ENCODE data around the gene ASAP2. TPM values are rescaled to one million over a fixed set of nuclear protein-coding genes. Genes with fewer than 3 reads are reported as not detected.

Gene ASAP2
- polyA plus RNA-seq, 2 donors, result 4.0 to 5.3 TPM

GRCh38 chr2:9355716-9356115 is 149.1 kb downstream of the ASAP2 start:
- H3K4me3 ChIP-seq (ENCODE audit: low read depth in 1 of 2, low read length in 2 of 2), result no peak overlapping the region
- no peak overlapping the region for H3K27ac ChIP-seq (ENCODE audit: low read depth in 2 of 2, low read length in 1 of 2)
- WGBS, 2 donors, result 77 to 79% methylated on average over 4 of the region's 4 CpGs
- no peaks in the 10 kb centered on the region for H3K9me3 ChIP-seq (ENCODE audit: control insufficient read depth in 2 of 2, insufficient read depth in 1 of 2, low read depth in 1 of 2, low read length in 1 of 2)
- H3K36me3 ChIP-seq (ENCODE audit: control insufficient read depth in 2 of 2, insufficient read depth in 2 of 2, low read length in 1 of 2), result peaks cover 3 to 10% of the 10 kb centered on the region in 2 donors
- no peaks in the 10 kb centered on the region for H3K4me1 ChIP-seq (ENCODE audit: control insufficient read depth in 2 of 2, insufficient read depth in 2 of 2, low read length in 1 of 2)
- H3K27me3 ChIP-seq (ENCODE audit: control insufficient read depth in 1 of 2, insufficient read depth in 2 of 2, low read length in 2 of 2), result no peaks in the 10 kb centered on the region

GRCh38 chr2:9356261-9356660 is 149.6 kb downstream of the ASAP2 start:
- Histone ChIP-seq H3K4me3 (ENCODE audit: low read depth in 1 of 2, low read length in 2 of 2) (no peak overlapping the region), H3K9me3 (ENCODE audit: control insufficient read depth in 2 of 2, insufficient read depth in 1 of 2, low read depth in 1 of 2, low read length in 1 of 2) (no peaks in the 10 kb centered on the region), H3K4me1 (ENCODE audit: control insufficient read depth in 2 of 2, insufficient read depth in 2 of 2, low read length in 1 of 2) (no peaks in the 10 kb centered on the region), H3K36me3 (ENCODE audit: control insufficient read depth in 2 of 2, insufficient read depth in 2 of 2, low read length in 1 of 2) (peaks cover 3 to 10% of the 10 kb centered on the region in 2 donors), H3K27ac (ENCODE audit: low read depth in 2 of 2, low read length in 1 of 2) (no peak overlapping the region), H3K27me3 (ENCODE audit: control insufficient read depth in 1 of 2, insufficient read depth in 2 of 2, low read length in 2 of 2) (no peaks in the 10 kb centered on the region)
- WGBS, 2 donors, result 84 to 88% methylated on average over 11 of the region's 11 CpGs

GRCh38 chr2:9358846-9359245 is 152.2 kb downstream of the ASAP2 start:
- no peaks in the 10 kb centered on the region for H3K27me3 ChIP-seq (ENCODE audit: control insufficient read depth in 1 of 2, insufficient read depth in 2 of 2, low read length in 2 of 2)
- H3K4me1 ChIP-seq (ENCODE audit: control insufficient read depth in 2 of 2, insufficient read depth in 2 of 2, low read length in 1 of 2), result no peaks in the 10 kb centered on the region
- no peak overlapping the region for H3K27ac ChIP-seq (ENCODE audit: low read depth in 2 of 2, low read length in 1 of 2)
- no peak overlapping the region for H3K4me3 ChIP-seq (ENCODE audit: low read depth in 1 of 2, low read length in 2 of 2)
- peaks cover 0 to 3% of the 10 kb centered on the region in 2 donors for H3K36me3 ChIP-seq (ENCODE audit: control insufficient read depth in 2 of 2, insufficient read depth in 2 of 2, low read length in 1 of 2)
- H3K9me3 ChIP-seq (ENCODE audit: control insufficient read depth in 2 of 2, insufficient read depth in 1 of 2, low read depth in 1 of 2, low read length in 1 of 2), result no peaks in the 10 kb centered on the region
- 56 to 65% methylated on average over 1 of the region's 1 CpG for WGBS, 2 donors

- H3K4me1 ChIP-seq (ENCODE audit: control insufficient read depth in 2 of 2, insufficient read depth in 2 of 2, low read length in 1 of 2), result no peaks in the 10 kb centered on the region
- H3K9me3 ChIP-seq (ENCODE audit: control insufficient read depth in 2 of 2, insufficient read depth in 1 of 2, low read depth in 1 of 2, low read length in 1 of 2), result no peaks in the 10 kb centered on the region
- peaks cover 0 to 3% of the 10 kb centered on the region in 2 donors for H3K36me3 ChIP-seq (ENCODE audit: control insufficient read depth in 2 of 2, insufficient read depth in 2 of 2, low read length in 1 of 2)
- H3K27ac ChIP-seq (ENCODE audit: low read depth in 2 of 2, low read length in 1 of 2), result no peak overlapping the region
- WGBS, 2 donors, result 87 to 90% methylated on average over 4 of the region's 4 CpGs
- H3K27me3 ChIP-seq (ENCODE audit: control insufficient read depth in 1 of 2, insufficient read depth in 2 of 2, low read length in 2 of 2), result no peaks in the 10 kb centered on the region
- H3K4me3 ChIP-seq (ENCODE audit: low read depth in 1 of 2, low read length in 2 of 2), result no peak overlapping the region
These were observed 152.9 kb downstream of the ASAP2 start for GRCh38 chr2:9359463-9359862.

GRCh38 chr2:9360110-9360509 is 153.5 kb downstream of the ASAP2 start:
- no peaks in the 10 kb centered on the region for H3K4me1 ChIP-seq (ENCODE audit: control insufficient read depth in 2 of 2, insufficient read depth in 2 of 2, low read length in 1 of 2)
- peaks cover 0 to 3% of the 10 kb centered on the region in 2 donors for H3K36me3 ChIP-seq (ENCODE audit: control insufficient read depth in 2 of 2, insufficient read depth in 2 of 2, low read length in 1 of 2)
- no peaks in the 10 kb centered on the region for H3K27me3 ChIP-seq (ENCODE audit: control insufficient read depth in 1 of 2, insufficient read depth in 2 of 2, low read length in 2 of 2)
- WGBS, 2 donors, result 94 to 95% methylated on average over 1 of the region's 1 CpG
- H3K27ac ChIP-seq (ENCODE audit: low read depth in 2 of 2, low read length in 1 of 2), result no peak overlapping the region
- no peaks in the 10 kb centered on the region for H3K9me3 ChIP-seq (ENCODE audit: control insufficient read depth in 2 of 2, insufficient read depth in 1 of 2, low read depth in 1 of 2, low read length in 1 of 2)
- no peak overlapping the region for H3K4me3 ChIP-seq (ENCODE audit: low read depth in 1 of 2, low read length in 2 of 2)

GRCh38 chr2:9360701-9361100 is 154.1 kb downstream of the ASAP2 start:
- 79 to 91% methylated on average over 2 of the region's 2 CpGs for WGBS, 2 donors
- Histone ChIP-seq H3K27me3 (ENCODE audit: control insufficient read depth in 1 of 2, insufficient read depth in 2 of 2, low read length in 2 of 2) (no peaks in the 10 kb centered on the region), H3K27ac (ENCODE audit: low read depth in 2 of 2, low read length in 1 of 2) (no peak overlapping the region), H3K4me3 (ENCODE audit: low read depth in 1 of 2, low read length in 2 of 2) (no peak overlapping the region), H3K9me3 (ENCODE audit: control insufficient read depth in 2 of 2, insufficient read depth in 1 of 2, low read depth in 1 of 2, low read length in 1 of 2) (no peaks in the 10 kb centered on the region), H3K4me1 (ENCODE audit: control insufficient read depth in 2 of 2, insufficient read depth in 2 of 2, low read length in 1 of 2) (no peaks in the 10 kb centered on the region), H3K36me3 (ENCODE audit: control insufficient read depth in 2 of 2, insufficient read depth in 2 of 2, low read length in 1 of 2) (peaks cover 0 to 3% of the 10 kb centered on the region in 2 donors)

GRCh38 chr2:9364373-9364772 is 157.8 kb downstream of the ASAP2 start:
- no peak overlapping the region for H3K4me3 ChIP-seq (ENCODE audit: low read depth in 1 of 2, low read length in 2 of 2)
- 87 to 93% methylated on average over 4 of the region's 4 CpGs for WGBS, 2 donors
- no peak overlapping the region for H3K27ac ChIP-seq (ENCODE audit: low read depth in 2 of 2, low read length in 1 of 2)
- no peaks in the 10 kb centered on the region for H3K27me3 ChIP-seq (ENCODE audit: control insufficient read depth in 1 of 2, insufficient read depth in 2 of 2, low read length in 2 of 2)
- no peaks in the 10 kb centered on the region for H3K9me3 ChIP-seq (ENCODE audit: control insufficient read depth in 2 of 2, insufficient read depth in 1 of 2, low read depth in 1 of 2, low read length in 1 of 2)
- peaks cover 0 to 7% of the 10 kb centered on the region in 2 donors for H3K36me3 ChIP-seq (ENCODE audit: control insufficient read depth in 2 of 2, insufficient read depth in 2 of 2, low read length in 1 of 2)
- no peaks in the 10 kb centered on the region for H3K4me1 ChIP-seq (ENCODE audit: control insufficient read depth in 2 of 2, insufficient read depth in 2 of 2, low read length in 1 of 2)

- no peak overlapping the region for H3K27ac ChIP-seq (ENCODE audit: low read depth in 2 of 2, low read length in 1 of 2)
- H3K36me3 ChIP-seq (ENCODE audit: control insufficient read depth in 2 of 2, insufficient read depth in 2 of 2, low read length in 1 of 2), result peaks cover 0 to 7% of the 10 kb centered on the region in 2 donors
- no peaks in the 10 kb centered on the region for H3K27me3 ChIP-seq (ENCODE audit: control insufficient read depth in 1 of 2, insufficient read depth in 2 of 2, low read length in 2 of 2)
- WGBS, 2 donors, result 72 to 80% methylated on average over 4 of the region's 4 CpGs
- no peak overlapping the region for H3K4me3 ChIP-seq (ENCODE audit: low read depth in 1 of 2, low read length in 2 of 2)
- no peaks in the 10 kb centered on the region for H3K4me1 ChIP-seq (ENCODE audit: control insufficient read depth in 2 of 2, insufficient read depth in 2 of 2, low read length in 1 of 2)
- no peaks in the 10 kb centered on the region for H3K9me3 ChIP-seq (ENCODE audit: control insufficient read depth in 2 of 2, insufficient read depth in 1 of 2, low read depth in 1 of 2, low read length in 1 of 2)
These were observed 158.3 kb downstream of the ASAP2 start for GRCh38 chr2:9364791-9365497.

- Histone ChIP-seq H3K36me3 (ENCODE audit: control insufficient read depth in 2 of 2, insufficient read depth in 2 of 2, low read length in 1 of 2) (peaks cover 0 to 9% of the 10 kb centered on the region in 2 donors), H3K4me1 (ENCODE audit: control insufficient read depth in 2 of 2, insufficient read depth in 2 of 2, low read length in 1 of 2) (no peaks in the 10 kb centered on the region)
- WGBS, 2 donors, result 84 to 85% methylated on average over 8 of the region's 8 CpGs
These were observed 158.9 kb downstream of the ASAP2 start for GRCh38 chr2:9365498-9366019.

GRCh38 chr2:9366026-9366425 is 159.4 kb downstream of the ASAP2 start:
- H3K36me3 ChIP-seq (ENCODE audit: control insufficient read depth in 2 of 2, insufficient read depth in 2 of 2, low read length in 1 of 2), result peaks cover 0 to 10% of the 10 kb centered on the region in 2 donors
- H3K4me3 ChIP-seq (ENCODE audit: low read depth in 1 of 2, low read length in 2 of 2), result no peak overlapping the region
- WGBS, 2 donors, result 81 to 86% methylated on average over 6 of the region's 6 CpGs
- no peak overlapping the region for H3K27ac ChIP-seq (ENCODE audit: low read depth in 2 of 2, low read length in 1 of 2)
- no peaks in the 10 kb centered on the region for H3K4me1 ChIP-seq (ENCODE audit: control insufficient read depth in 2 of 2, insufficient read depth in 2 of 2, low read length in 1 of 2)
- H3K27me3 ChIP-seq (ENCODE audit: control insufficient read depth in 1 of 2, insufficient read depth in 2 of 2, low read length in 2 of 2), result no peaks in the 10 kb centered on the region
- H3K9me3 ChIP-seq (ENCODE audit: control insufficient read depth in 2 of 2, insufficient read depth in 1 of 2, low read depth in 1 of 2, low read length in 1 of 2), result no peaks in the 10 kb centered on the region

More at GRCh38 chr2:9365498-9366019, 158.9 kb downstream of the ASAP2 start:
- no peaks in the 10 kb centered on the region for H3K27me3 ChIP-seq (ENCODE audit: control insufficient read depth in 1 of 2, insufficient read depth in 2 of 2, low read length in 2 of 2)
- no peaks in the 10 kb centered on the region for H3K9me3 ChIP-seq (ENCODE audit: control insufficient read depth in 2 of 2, insufficient read depth in 1 of 2, low read depth in 1 of 2, low read length in 1 of 2)
- H3K27ac ChIP-seq (ENCODE audit: low read depth in 2 of 2, low read length in 1 of 2), result no peak overlapping the region
- H3K4me3 ChIP-seq (ENCODE audit: low read depth in 1 of 2, low read length in 2 of 2), result no peak overlapping the region
